HG03521 (cell line): ENCODE data around the gene ZC3H12C.

Source experiments
- ATAC-seq: cut with Tn5 transposase; IDR thresholded peaks from one replicate; pipeline ENCODE4 v1.9.1; 2021; ENCODE audit warnings: mild to moderate bottlenecking, moderate library complexity; ENCODE audit not compliant: unreplicated experiment

Gene ZC3H12C

DNA sequence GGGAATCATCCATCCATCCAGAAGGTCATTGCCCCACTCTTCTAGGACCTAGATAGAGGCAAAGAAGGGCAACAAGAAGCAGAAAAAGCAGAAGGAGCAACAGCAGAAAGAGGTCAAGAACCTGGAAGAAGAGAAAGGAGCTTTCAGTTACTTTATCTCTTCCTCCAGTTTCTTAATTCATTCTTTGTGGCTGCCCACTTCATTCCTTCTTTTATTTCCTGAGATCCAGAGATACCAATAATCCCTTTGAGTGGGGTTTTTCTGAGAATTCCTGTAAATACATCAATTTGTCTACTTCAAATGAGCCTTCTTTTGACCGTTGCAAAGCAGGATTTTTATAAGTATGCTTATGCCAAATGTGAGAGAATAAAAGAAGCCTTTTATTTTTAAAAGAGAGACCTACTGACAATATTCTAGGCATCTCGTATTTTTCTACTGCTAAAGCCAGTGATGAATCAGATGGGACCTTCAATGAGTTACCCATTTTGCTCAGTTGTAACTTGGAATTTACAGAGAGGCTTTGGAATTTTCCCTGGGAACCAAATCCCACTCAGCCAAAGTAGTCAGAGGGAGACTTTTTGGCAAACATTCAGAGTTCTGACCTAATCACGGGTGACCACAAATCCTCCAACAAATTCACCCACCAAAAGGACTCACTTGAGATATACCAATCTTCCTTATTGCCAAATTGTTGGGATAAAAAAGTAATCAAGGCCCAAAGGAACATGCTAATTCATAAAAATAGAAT is 54.9 kb downstream of the ZC3H12C start:
- ATAC-seq, result no peak

DNA sequence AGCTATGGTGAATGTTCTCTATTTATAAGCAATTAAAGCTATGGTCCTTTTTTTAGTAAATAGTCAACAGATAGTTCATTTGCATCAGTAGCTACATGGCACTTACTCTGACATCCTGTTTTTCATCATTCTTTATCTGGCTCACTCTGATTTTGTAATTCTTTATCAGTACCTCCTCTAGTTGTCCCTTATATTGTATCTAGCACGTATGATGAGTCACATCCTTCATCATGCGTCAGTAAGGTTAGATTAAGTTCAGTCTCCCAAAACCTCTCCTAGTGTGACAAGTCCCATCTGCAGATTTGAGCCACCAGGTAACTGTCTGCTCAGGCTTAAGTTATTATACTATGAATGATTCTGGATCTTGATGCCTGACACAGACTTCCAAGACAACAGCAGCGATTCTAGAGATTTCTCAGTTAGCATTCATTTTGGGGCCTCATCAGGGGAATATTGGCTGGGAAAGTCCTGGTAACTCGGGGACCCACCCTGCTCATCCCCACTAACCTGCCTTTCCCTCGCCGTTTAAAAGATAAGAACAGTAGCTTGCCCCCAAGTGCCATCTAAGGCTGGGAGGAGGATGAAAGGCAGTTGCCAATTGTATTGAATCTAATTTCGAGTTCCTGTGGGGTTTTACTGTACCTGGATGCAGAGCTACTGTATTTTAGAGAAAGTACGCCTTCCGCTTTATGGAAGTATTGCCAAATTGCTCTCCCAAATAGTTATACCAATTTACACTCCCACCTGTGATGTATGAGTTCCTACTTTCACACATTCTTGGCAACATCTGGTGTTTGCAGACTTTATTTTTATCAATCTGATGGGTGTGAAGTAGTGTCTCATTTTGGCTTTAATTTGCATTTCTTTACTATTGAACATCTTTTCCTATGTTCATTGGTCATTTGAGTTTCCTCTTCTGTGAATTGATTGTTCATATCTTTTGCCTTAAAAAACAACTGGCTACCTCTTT is 55.9 kb downstream of the ZC3H12C start:
- no peak for ATAC-seq

DNA sequence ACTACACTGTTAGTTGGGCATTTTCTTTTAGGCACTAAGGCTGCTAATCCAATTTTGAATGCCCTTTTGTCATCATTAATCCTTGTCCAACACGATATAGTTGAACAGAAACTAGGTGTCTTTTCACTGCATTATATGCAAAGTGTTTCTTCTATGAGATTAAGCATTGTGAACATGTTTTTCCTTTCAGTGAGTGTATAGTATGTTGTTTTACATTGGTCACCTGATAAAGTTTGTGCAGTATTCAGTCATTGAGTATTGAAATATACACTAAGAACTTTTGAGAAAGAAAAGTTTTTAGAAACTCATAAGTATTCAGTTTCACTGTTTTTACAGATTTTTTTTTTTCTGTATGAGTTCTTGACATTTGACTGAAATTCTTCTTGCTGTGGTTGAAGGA is 59.0 kb downstream of the ZC3H12C start:
- ATAC-seq, result no peak

DNA sequence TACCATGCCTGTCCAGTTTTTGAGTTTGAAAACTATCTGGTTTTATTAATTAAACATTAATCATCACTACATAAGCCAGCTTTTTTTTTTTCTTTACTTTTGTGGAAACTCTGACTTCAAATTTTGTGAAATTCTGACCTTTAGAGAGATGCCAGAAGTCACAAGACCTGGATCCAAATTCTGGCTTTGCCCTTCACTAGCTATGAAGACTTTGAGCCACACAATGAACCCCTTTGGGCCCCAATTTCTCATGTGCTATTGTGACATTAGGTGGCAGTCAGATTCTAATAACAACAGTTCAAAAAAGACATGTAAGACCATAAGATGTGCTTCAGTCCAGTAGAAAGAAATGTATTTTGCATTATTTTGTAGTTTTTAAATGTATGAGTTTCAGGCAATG is 60.3 kb downstream of the ZC3H12C start:
- no peak for ATAC-seq

DNA sequence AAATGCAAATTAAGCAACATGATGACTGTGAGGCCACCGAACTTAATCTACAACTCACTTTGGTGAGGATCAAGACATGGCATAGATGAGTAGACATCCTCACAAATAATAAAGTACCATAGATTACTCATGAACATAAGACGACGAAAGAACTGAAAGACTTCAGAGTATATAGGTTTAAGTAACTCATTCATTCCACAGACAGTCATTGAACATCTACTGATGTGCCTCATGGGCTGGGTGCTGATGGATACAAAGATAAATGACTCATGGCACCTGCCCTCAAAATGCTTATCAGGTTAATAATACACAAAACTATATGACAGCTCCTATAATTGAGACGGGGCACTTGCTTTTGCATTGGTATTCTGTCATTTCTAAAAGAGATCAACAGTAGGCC is 63.3 kb downstream of the ZC3H12C start:
- no peak for ATAC-seq

DNA sequence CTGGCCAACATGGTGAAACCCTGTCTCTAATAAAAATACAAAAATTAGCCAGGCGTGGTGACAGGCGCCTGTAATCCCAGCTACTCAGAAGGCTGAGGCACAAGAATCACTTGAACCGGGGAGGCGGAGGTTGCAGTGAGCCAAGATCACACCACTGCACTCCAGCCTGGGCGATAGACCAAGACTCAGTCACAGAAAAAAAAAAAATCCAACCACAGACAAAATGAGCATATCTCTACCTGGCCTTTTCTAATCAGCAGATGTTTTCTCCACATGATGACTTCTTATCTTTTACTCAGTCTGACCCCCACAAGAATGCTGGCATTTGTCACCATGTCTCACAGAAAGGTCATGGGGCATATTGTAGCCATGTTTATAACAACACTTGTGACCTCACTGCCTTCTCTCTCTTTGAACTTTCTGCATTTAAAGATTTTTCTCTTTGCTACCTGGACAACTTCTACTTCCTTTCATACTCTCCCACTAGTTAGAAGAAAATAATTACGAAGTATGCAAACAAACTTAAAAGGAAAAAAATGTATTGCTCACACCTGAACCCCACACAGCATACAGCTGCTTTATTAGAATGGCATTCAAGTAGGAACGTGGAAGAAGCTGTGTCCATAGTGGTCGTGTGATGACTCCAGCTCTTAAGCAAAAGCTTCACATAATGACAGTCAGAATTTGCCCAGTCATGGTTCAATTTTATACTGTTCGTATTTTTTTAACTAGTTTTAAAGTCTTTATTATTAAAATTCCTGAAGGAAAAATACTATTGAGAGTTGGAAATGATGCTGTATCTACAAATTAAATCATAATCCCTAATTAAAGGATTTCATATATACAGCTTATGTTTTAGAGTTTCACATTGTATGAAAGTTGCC is 65.4 kb downstream of the ZC3H12C start:
- no peak for ATAC-seq

DNA sequence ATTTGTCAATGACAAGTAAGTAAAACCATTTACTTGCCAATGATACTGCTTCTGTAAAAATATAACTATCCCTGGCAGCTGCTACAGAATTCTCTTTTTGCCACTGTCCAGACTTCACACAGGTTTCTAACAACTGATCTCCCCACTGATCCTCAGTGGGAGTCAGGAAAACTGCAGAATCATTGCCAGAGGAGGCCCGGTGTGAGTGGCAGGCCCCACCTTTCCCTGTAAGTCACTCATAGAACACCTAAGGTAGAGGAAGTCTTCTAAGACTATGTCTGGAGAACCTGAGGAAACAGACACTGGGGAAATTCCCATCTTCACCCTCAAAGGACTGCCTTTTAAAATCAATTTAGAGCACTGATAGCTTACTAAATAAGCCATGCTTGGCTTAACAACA is 66.3 kb downstream of the ZC3H12C start:
- no peak for ATAC-seq

DNA sequence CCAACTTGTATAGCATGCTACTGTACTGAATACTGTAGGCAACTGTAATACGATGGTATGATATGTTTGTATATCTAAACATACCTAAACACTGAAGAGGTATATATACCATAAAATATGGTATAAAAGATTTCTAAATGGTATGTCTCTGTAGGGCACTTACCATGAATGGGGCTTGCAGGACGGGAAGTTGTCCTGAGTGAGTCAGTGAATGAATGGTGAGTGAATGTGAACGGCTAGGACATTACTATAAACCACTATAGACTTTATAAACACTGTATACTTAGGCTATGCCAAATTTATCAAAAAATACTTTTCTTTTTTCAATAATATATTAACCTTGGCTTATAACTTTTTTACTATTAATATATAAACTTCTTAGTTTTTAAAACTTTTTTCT is 66.8 kb downstream of the ZC3H12C start:
- ATAC-seq, result no peak

DNA sequence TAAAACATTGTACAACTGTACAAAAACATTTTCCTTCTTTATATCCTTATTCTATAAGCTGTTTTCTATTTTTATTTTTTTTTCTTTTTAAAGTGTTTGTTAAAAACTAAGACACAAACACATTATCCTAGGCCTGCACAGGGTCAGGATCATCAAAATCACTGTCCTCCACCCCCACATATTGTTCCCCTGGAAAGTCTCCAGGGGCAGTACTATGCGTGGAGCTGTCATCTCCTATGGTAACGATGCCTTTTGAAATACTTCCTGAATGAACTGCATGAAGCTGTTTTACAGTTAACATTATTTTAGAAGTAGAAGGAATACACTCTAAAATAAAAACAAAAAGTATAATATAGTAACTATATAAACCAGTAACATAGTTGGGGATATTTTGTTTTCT is 67.2 kb downstream of the ZC3H12C start:
- no peak for ATAC-seq

DNA sequence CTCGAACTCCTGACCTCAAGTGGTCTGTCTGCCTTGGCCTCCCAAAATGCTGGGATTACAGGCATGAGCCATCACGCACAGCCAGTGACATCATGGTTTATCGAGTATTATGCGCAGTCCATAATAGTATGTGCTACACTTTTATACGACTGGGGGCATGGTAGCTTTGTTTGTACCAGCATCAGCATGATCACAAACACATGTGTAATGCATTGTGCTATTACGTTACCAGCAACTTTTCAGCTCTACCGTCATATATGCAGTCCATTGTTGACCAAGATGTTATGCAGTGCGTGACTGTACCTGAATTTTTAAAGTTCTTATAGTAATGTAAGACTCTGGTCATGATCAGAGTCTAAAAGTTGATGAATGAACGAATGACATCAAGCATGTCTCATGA is 67.9 kb downstream of the ZC3H12C start:
- ATAC-seq, result no peak

DNA sequence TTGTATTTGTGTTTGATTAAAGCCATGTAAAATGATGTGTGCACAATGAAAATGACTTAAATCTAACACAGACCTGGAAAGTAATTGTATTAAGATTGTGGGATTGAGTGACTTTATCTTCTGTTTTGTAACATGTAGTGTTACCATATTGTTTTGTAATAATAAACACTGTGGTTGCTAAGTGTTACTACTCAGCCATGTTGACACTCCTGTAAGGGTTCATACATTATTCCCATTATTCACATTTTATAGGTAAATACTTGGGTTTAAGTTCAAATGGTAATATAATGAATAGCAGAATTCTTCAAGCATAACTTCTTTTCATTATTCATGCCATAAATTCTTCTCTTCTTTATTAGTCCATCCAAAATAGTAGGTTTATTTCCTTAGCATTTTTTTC is 69.0 kb downstream of the ZC3H12C start:
- ATAC-seq, result no peak

DNA sequence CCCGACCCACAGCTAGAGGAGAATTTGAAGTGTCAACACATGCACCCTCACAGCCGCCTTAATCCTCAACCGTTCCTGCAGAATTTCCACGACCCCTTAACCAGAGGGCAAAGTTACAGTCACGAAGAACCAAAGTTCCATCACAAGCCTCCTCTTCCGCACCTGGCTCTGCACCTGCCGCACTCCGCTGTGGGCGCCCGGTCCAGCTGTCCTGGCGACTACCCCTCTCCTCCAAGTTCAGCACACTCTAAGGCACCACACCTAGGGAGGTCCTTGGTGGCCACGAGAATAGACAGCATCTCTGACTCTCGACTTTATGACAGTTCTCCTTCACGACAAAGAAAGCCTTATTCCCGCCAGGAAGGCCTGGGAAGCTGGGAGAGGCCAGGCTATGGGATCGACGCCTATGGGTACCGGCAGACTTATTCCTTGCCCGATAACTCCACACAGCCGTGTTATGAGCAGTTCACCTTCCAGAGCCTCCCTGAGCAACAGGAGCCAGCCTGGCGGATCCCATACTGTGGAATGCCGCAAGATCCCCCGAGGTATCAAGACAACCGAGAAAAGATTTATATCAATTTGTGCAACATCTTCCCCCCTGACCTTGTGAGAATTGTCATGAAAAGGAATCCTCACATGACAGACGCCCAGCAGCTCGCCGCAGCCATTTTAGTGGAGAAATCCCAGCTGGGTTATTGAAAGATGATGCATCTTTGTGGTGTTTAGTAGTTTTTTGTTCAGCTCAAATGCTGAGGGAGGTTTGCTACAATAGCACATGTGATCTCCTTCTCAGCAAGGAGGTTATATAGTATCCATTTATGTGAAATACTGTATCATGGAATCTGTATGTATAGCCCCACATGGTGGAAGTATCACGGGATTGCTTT is 72.1 kb downstream of the ZC3H12C start:
- ATAC-seq, result no peak

DNA sequence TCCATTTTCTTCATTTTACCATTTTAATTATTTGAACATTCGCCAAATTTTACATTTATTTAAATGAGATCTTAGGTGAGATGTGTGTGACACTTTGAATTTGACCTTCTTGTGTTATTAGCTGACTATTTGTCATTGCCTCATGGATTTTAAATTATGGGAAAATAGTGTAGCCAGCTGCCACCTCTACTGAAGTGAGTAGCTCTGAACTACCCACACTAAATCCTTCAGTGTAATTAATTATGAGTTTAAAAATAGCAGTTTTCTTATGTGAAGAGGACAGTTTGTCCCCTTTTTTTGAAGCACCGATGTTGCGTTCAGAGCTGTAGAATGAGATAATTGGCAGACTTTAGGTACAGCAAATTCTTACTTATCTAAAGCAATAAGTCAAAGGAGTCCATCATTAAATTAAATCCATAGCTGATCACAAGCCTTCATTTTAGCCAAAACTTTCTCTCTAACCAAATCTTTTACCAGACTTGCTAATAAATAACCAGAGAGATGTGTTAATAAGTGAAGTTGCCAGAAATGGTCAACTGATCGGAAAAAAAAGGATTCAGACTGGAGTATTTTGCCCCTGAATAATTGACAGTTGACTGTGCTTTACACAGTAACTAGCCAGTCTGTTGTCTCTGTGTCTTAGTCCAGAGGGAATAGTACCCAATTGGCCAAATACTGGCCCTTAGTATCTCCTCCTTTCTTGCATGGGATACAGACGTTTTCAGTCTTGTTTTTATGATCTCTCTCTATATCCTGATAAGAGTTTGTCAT is 75.0 kb downstream of the ZC3H12C start:
- ATAC-seq, result no peak

DNA sequence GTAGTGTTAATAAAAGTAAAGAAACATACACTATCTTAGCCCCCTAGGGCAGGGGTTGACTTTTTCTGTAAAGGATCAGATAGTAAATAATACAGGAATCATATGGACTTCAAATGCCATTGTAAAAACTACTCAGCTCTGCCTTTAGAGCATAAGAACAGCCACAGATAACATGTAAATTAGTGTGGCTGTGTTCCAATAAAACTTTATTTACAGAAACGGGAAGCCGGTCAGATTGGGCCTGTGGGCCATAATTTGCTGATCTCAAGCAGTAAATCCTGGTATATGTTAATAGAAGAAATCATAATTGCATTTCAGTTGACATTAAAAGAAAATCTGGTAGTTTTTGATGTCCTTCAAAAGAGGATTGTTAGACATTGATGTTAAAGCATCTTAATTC is 76.5 kb downstream of the ZC3H12C start:
- no peak for ATAC-seq

DNA sequence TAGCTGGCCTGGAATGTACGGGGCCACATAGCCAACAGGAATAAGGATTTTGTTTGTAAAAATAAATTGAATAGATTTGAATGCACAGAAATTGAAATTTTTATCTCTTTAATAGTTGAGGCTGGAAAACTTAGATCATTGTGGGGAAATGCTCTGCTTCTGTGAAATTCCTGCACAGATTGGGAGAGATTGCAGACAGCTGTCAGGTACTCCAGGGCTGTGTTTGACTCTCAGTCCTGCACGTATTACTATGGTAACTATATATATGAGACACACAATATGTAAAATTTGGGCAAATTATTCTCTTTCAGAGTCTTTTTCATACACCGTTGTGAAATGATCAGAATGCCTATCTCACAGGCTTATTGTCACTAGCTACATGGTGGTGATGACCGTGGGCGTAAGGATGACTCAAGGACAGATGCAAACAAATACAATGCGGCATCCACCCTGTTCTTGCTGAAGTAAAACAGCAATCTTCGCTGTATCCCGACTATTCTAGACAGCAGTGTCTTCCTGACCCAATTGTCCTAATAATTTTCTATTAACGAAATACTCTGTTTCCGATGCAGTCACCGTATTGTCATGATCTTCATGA is 79.4 kb downstream of the ZC3H12C start:
- no peak for ATAC-seq

DNA sequence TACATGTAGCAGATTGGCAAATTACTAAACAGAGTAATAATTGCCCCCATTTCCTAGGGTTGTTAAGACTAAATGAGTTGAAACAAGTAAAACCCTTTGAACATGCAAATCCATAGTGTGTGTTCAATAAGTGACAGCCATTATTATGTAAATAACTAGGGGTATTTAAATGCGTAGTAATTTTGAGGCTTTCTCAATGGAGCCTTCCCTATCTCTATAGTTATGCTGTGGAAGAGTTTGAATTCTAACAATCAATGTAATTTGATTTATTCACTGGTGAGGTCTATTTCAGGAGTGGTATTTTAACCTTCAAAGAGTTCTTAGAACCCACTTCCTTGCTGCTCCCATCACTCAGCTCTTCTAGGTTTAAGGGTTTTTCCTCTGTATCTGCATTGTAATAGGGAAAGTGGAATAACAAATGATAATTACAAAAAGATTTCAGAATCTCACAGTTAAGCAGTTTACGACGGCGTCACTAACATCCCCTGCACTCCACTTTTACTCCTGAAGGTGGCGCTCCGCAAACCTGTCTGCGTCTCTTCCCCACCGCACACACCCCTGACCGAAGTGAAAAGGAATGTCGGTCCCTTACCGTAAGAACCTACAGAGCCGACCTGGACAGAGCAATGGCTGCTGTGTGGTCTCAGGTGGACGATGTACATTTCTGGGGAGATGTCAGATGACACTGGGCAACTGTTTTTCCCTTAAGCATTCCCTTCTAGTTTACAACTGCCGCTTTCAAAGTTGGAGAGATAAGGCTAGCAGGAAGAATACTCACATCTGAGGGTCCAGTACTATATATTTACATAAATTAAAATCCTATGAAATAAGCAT is 80.8 kb downstream of the ZC3H12C start:
- ATAC-seq, result no peak

DNA sequence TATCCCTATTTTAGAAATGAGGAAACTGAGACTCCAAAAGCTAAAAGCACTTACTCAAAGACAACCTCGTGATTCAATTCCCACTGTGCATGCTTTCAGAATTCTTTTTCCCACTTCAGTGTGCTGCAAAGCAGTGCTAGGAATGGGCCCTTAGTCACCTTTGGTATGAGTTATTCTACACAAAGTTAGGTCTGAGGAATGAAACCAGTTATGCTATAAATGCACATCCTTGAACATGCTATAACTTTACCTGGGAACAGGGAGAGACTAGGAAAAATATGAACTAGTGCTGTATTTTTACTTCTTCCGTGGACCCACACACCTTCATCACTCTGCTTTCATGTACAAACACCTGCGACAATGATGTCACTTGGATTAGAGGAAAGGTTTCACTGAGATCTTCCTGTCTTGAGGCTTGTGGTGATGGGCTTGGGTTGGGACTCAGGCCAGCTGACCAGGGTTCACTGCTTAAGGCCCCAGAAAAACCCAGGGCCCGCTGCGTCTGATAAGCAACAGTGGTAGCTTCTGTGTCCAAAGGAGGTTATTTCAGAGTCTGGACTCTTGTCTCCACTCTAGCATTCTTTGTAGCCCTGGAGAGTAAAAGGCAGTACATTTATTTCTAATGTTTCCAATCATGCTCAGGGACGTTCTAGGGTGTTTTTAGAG is 81.6 kb downstream of the ZC3H12C start:
- no peak for ATAC-seq
